ENCODE results near the gene DAW1.

GRCh38 chr2:227914362-227914761, 42.9 kb downstream of the DAW1 start:
- TF ChIP-seq CTCF (conservative IDR thresholded peaks at IDR 0.05 in 1 of 2, IDR thresholded peaks at IDR 0.05 in 1 of 2; ENCODE audit: low read depth in 1 of 2, low read length in 2 of 2) (no peak), EZH2 (IDR thresholded peaks at IDR 0.05; ENCODE audit: low read length, missing control alignments) (no peak)
